Keratinocyte (primary cell): ENCODE data around the gene KLHL22. TPM values are rescaled to one million over a fixed set of nuclear protein-coding genes. Genes with fewer than 3 reads are reported as not detected.

Experiments used
- DNase-seq: peaks from one replicate; pipeline ENCODE4 v3.0.0-alpha.2; 2011; ENCODE audit warnings: low read depth, missing footprints, low spot score
- FAIRE-seq: peaks from 2 replicates; lab custom pipeline; 2011; peaks lifted over from hg19 to GRCh38; lab: Jason Lieb, UNC
- H2AFZ ChIP-seq: 2 replicates; pipeline ENCODE4 v1.6.0; 2012; ENCODE audit warnings: low read length, control low read depth, inconsistent platforms; ENCODE audit not compliant: control insufficient read depth
- H3K27ac ChIP-seq: 2 replicates; pipeline ENCODE4 v1.5.1; 2011; ENCODE audit warnings: low read length; ENCODE audit not compliant: control insufficient read depth, insufficient read depth
- H3K27me3 ChIP-seq: 3 replicates; pipeline ENCODE4 v1.6.0; 2011; ENCODE audit warnings: low read length; ENCODE audit not compliant: control insufficient read depth, insufficient read depth; ENCODE audit errors: extremely low read depth
- H3K36me3 ChIP-seq, 2 experiments: 2 replicates in 1 of 2; 3 replicates in 1 of 2; pipeline ENCODE4 v1.5.1; 2011; ENCODE audit warnings: low read length in 2 of 2, mild to moderate bottlenecking in 1 of 2; ENCODE audit not compliant: control insufficient read depth in 2 of 2, insufficient read depth in 2 of 2; ENCODE audit errors: extremely low read depth in 1 of 2
- H3K4me1 ChIP-seq: 3 replicates; pipeline ENCODE4 v1.5.1; 2011; ENCODE audit warnings: low read length; ENCODE audit not compliant: control insufficient read depth, insufficient read depth; ENCODE audit errors: extremely low read depth
- H3K4me2 ChIP-seq: 3 replicates; pipeline ENCODE4 v1.6.0; 2011; ENCODE audit warnings: low read depth, low read length; ENCODE audit not compliant: control insufficient read depth, insufficient read depth; ENCODE audit errors: extremely low read depth
- H3K4me3 ChIP-seq, 3 experiments: fragments of 200-600 bp in 1 of 3; sonication (generic) in 1 of 3; 2 replicates in 2 of 3; 3 replicates in 1 of 3; pipeline ENCODE4 v1.5.1; 2011 to 2016; ENCODE audit warnings: low read length in 3 of 3, mild to moderate bottlenecking in 3 of 3, control low read depth in 2 of 3, inconsistent platforms in 1 of 3, low read depth in 1 of 3, mixed read lengths in 1 of 3, mixed run types in 1 of 3, moderate library complexity in 1 of 3; ENCODE audit not compliant: control insufficient read depth in 2 of 3, insufficient read depth in 2 of 3; ENCODE audit errors: extremely low read depth in 1 of 3
- H3K79me2 ChIP-seq: 2 replicates; pipeline ENCODE4 v1.6.0; 2012; ENCODE audit warnings: low read length; ENCODE audit not compliant: control insufficient read depth, insufficient read depth
- H3K9ac ChIP-seq: 3 replicates; pipeline ENCODE4 v1.6.0; 2011; ENCODE audit warnings: low read length; ENCODE audit not compliant: control insufficient read depth, insufficient read depth; ENCODE audit errors: extremely low read depth
- H3K9me1 ChIP-seq: 3 replicates; pipeline ENCODE4 v1.6.0; 2011; ENCODE audit warnings: low read length; ENCODE audit not compliant: control insufficient read depth, insufficient read depth; ENCODE audit errors: extremely low read depth
- H3K9me3 ChIP-seq: 2 replicates; pipeline ENCODE4 v1.5.1; 2012; ENCODE audit warnings: low read depth, low read length; ENCODE audit not compliant: control insufficient read depth
- H4K20me1 ChIP-seq: 3 replicates; pipeline ENCODE4 v1.6.0; 2011; ENCODE audit warnings: low read length; ENCODE audit not compliant: control insufficient read depth, insufficient read depth; ENCODE audit errors: extremely low read depth
- CTCF ChIP-seq, 3 experiments: IDR thresholded peaks in 1 of 3; conservative IDR thresholded peaks in 1 of 3; optimal IDR thresholded peaks in 1 of 3; 2 replicates in 2 of 3; 3 replicates in 1 of 3; pipeline versions ENCODE3 to v1.5.1; 2011; ENCODE audit warnings: low read length in 3 of 3, mild to moderate bottlenecking in 3 of 3, moderate library complexity in 2 of 3, control low read depth in 1 of 3, inconsistent platforms in 1 of 3; ENCODE audit not compliant: insufficient read depth in 2 of 3; ENCODE audit errors: extremely low read depth in 1 of 3
- EZH2 ChIP-seq: IDR thresholded peaks from one replicate; pipeline ENCODE4 v1.6.1; 2012; ENCODE audit warnings: inconsistent platforms, mild to moderate bottlenecking, low read length, moderate library complexity
- dilution Hi-C: fragments of 300-500 bp; cut with MboI; formaldehyde crosslinking; loops from one replicate; pipeline ENCODE4 v1.7.0; 2020; ENCODE audit warnings: low sequenced_read_pairs; ENCODE audit not compliant: extremely low pct_ligation_motif_present
- polyA plus RNA-seq, 5 experiments: library from polyadenylated mRNA; depleted of rRNA in 3 of 5; stranded (reverse) in 3 of 5; stranded (forward) in 1 of 5; unstranded in 1 of 5; fragments of >200 nt; gene quantifications; 1 replicate in 1 of 5; 2 replicates in 3 of 5; 3 replicates in 1 of 5; pipeline versions ENCODE4 v1.2.1 to v1.2.3, GENCODE V29; 2011 to 2012; ENCODE audit warnings: missing spikeins in 2 of 5, low read depth in 1 of 5, low replicate concordance in 1 of 5

KLHL22 gene
- polyA plus RNA-seq, 1 donor (not counting 4 experiments of a cell fraction or from before 2014, with no cell fraction given), result 9.3 TPM

DNA sequence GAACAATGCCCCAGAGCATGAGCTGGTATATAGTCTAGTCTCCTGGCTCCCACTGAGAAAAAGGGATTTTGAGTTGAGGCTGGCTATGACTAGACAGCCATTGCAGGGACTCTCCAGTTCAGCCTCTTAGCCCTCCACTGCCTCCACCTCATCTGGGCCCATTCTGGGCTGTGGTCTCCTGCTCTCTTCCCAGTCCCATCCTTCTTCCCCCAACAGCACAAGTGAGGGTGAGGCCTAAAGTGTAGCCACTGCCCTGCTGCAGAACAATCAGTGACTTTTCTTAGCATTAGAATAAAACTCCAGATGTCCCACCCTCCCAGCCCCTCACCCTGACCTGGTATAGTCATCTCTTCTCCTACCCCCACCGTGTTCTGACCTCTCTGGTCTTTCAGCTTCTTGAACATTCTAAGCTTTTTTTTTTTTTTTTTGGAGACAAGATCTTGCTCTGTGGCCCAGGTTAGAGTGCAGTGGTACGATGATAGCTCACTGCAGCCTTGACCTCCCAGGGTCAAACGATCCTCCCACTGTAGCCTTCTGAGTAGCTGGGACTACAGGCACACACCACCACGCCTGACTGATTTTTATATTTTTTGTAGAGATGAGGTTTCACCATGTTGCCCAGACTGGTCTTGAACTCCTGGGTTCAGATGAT lies 16.1 kb upstream of the KLHL22 start:
- dilution Hi-C loops, result no loop called here
- peaks cover 28% of the 10 kb centered on the region for H4K20me1 ChIP-seq
- DNase-seq, result no peak

DNA sequence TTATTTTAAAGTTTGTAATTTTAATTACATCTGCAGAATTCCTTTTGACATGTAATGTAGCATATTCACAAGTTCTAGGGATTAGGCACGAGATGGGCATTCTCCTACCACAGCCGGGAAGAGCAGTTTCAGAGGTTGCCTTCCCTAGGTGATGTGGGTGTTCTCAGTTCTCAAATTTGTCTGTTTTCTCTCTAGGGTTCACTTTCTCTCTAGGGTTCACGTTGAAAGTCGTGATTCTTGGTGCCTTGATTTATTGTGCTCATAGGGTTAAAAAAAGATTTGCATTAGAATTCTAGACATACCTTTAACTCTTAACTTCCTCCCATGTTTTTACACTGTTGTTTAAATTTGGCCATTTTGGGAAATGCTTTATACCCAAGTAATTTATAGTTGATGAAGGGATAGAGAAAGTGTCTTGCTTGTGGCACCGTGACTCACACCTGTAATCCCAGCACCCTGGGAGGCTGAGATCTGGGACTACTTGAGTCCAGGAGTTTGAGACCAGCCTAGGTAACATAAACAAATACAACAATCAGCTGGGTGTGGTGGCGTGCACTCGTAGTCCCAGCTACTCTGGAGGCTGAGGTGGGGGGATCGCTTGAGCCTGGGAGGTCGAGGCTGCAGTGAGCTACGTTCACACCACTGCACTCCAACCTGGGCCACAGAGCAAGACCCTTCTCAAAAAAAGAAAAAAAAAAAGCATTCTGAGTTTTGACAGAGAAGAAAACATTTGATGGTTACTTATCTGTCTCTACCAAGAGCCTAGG lies 15.4 kb upstream of the KLHL22 start:
- peaks cover 25% of the 10 kb centered on the region for H4K20me1 ChIP-seq
- H3K4me1 ChIP-seq, result peaks cover 52% of the 10 kb centered on the region

More for the DNA sequence above, 16.1 kb upstream of the KLHL22 start:
- no peak overlapping the region for H3K4me2 ChIP-seq
- no peak overlapping the region for H2AFZ ChIP-seq
- no peaks in the 10 kb centered on the region for H3K9me3 ChIP-seq
- H3K4me3 ChIP-seq, result no peak overlapping the region
- peaks cover 58% of the 10 kb centered on the region for H3K4me1 ChIP-seq
- H3K36me3 ChIP-seq, result peaks cover 7 to 19% of the 10 kb centered on the region in 2 experiments
- H3K9me1 ChIP-seq, result peaks cover 8% of the 10 kb centered on the region
- FAIRE-seq, result no peak
- no peak overlapping the region for H3K27ac ChIP-seq
- peaks cover 91% of the 10 kb centered on the region for H3K79me2 ChIP-seq
- H3K9ac ChIP-seq, result no peak overlapping the region
- no peaks in the 10 kb centered on the region for H3K27me3 ChIP-seq
- no peak for TF ChIP-seq CTCF (optimal IDR thresholded peaks at IDR 0.05 in 1 of 3, IDR thresholded peaks at IDR 0.05 in 1 of 3, conservative IDR thresholded peaks at IDR 0.05 in 1 of 3; ENCODE audit: extremely low read depth in 1 of 3, insufficient read depth in 2 of 3, low read length in 3 of 3)
- TF ChIP-seq EZH2, result no peak

More for the DNA sequence above, 15.4 kb upstream of the KLHL22 start:
- Histone ChIP-seq H2AFZ (no peak overlapping the region), H3K9ac (no peak overlapping the region), H3K4me2 (peak overlapping the region; percentile 100), H3K4me3 (peak overlapping the region in 1 of 3 experiments; percentile 95), H3K79me2 (peaks cover 86% of the 10 kb centered on the region), H3K9me1 (peaks cover 8% of the 10 kb centered on the region), H3K27ac (peak overlapping the region; percentile 99), H3K9me3 (no peaks in the 10 kb centered on the region), H3K27me3 (no peaks in the 10 kb centered on the region), H3K36me3 (peaks cover 7 to 19% of the 10 kb centered on the region in 2 experiments)
- DNase-seq, result no peak
- dilution Hi-C loops, result no loop called here
- TF ChIP-seq EZH2 (no peak), CTCF (optimal IDR thresholded peaks at IDR 0.05 in 1 of 3, IDR thresholded peaks at IDR 0.05 in 1 of 3, conservative IDR thresholded peaks at IDR 0.05 in 1 of 3; ENCODE audit: extremely low read depth in 1 of 3, insufficient read depth in 2 of 3, low read length in 3 of 3) (no peak)
- FAIRE-seq, result no peak
